Endothelial cell (in vitro differentiated cells): ENCODE results near the gene MEIOSIN. TPM values are rescaled to one million over a fixed set of nuclear protein-coding genes. Genes with fewer than 3 reads are reported as not detected.
A peak's percentile ranks its signal among the peaks of the same experiment; 100 is the strongest.

Experiments used
- DNase-seq: peaks from one replicate; pipeline ENCODE4 v3.0.0; 2021; ENCODE audit warnings: low spot score
- H3K27ac Mint-ChIP-seq: one replicate; pipeline ENCODE4 v1.8.0; 2021; ENCODE audit warnings: mixed read lengths, inconsistent platforms; ENCODE audit not compliant: unreplicated experiment
- H3K27me3 Mint-ChIP-seq: one replicate; pipeline ENCODE4 v1.8.0; 2021; ENCODE audit warnings: mild to moderate bottlenecking, moderate library complexity, mixed read lengths, inconsistent platforms; ENCODE audit not compliant: unreplicated experiment
- H3K36me3 Mint-ChIP-seq: one replicate; pipeline ENCODE4 v1.8.0; 2021; ENCODE audit warnings: mild to moderate bottlenecking, low read depth, mixed read lengths, inconsistent platforms; ENCODE audit not compliant: unreplicated experiment
- H3K4me1 Mint-ChIP-seq: one replicate; pipeline ENCODE4 v1.8.0; 2021; ENCODE audit warnings: mild to moderate bottlenecking, mixed read lengths, inconsistent platforms; ENCODE audit not compliant: unreplicated experiment
- H3K4me3 Mint-ChIP-seq: one replicate; pipeline ENCODE4 v1.8.0; 2021; ENCODE audit warnings: mild to moderate bottlenecking, mixed read lengths, inconsistent platforms; ENCODE audit not compliant: unreplicated experiment
- H3K9me3 Mint-ChIP-seq: one replicate; pipeline ENCODE4 v1.8.0; 2021; ENCODE audit warnings: mixed read lengths, inconsistent platforms; ENCODE audit not compliant: unreplicated experiment
- total RNA-seq: library from RNA; stranded (reverse); fragmentation: NEBNext Ultra II Directional; extraction: Animal tissue kit (Norgen Biotek cat#: 25700); gene quantifications from one replicate; pipeline ENCODE4 v1.2.1, GENCODE V29; 2021; ENCODE audit not compliant: unreplicated experiment
- TF ChIP-seq, protein P1 (sequence below): fragments of 200-600 bp; sonication (generic); IDR thresholded peaks from one replicate; pipeline ENCODE4 v1.5.0; 2021; ENCODE audit warnings: antibody characterized with exemption; ENCODE audit not compliant: unreplicated experiment

Gene MEIOSIN
- total RNA-seq, 1 donor from 2014 or later, result not detected

GRCh38 chr19:45705710-45706415, 27.4 kb upstream of the MEIOSIN start:
- TF ChIP-seq, protein P1, sequence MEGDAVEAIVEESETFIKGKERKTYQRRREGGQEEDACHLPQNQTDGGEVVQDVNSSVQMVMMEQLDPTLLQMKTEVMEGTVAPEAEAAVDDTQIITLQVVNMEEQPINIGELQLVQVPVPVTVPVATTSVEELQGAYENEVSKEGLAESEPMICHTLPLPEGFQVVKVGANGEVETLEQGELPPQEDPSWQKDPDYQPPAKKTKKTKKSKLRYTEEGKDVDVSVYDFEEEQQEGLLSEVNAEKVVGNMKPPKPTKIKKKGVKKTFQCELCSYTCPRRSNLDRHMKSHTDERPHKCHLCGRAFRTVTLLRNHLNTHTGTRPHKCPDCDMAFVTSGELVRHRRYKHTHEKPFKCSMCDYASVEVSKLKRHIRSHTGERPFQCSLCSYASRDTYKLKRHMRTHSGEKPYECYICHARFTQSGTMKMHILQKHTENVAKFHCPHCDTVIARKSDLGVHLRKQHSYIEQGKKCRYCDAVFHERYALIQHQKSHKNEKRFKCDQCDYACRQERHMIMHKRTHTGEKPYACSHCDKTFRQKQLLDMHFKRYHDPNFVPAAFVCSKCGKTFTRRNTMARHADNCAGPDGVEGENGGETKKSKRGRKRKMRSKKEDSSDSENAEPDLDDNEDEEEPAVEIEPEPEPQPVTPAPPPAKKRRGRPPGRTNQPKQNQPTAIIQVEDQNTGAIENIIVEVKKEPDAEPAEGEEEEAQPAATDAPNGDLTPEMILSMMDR, result no peak
- H3K27me3 Mint-ChIP-seq, result peaks cover under 1% of the 10 kb centered on the region
- H3K4me1 Mint-ChIP-seq, result peaks cover 4% of the 10 kb centered on the region
- no peak overlapping the region for H3K27ac Mint-ChIP-seq
- no peak overlapping the region for H3K4me3 Mint-ChIP-seq
- DNase-seq, result no peak
- H3K36me3 Mint-ChIP-seq, result peaks cover 21% of the 10 kb centered on the region
- H3K9me3 Mint-ChIP-seq, result no peaks in the 10 kb centered on the region

- peak overlapping the region; percentile 33 for H3K4me3 Mint-ChIP-seq
- TF ChIP-seq, protein P1, result no peak
- H3K4me1 Mint-ChIP-seq, result peaks cover 5% of the 10 kb centered on the region
- DNase-seq, result no peak
- H3K27ac Mint-ChIP-seq, result peak overlapping the region; percentile 4
- H3K27me3 Mint-ChIP-seq, result peaks cover 6% of the 10 kb centered on the region
- H3K36me3 Mint-ChIP-seq, result peaks cover 16% of the 10 kb centered on the region
- H3K9me3 Mint-ChIP-seq, result no peaks in the 10 kb centered on the region
These were observed 22.7 kb upstream of the MEIOSIN start for GRCh38 chr19:45710356-45711130.

- Mint-ChIP-seq H3K36me3 (peaks cover 16% of the 10 kb centered on the region), H3K27me3 (peaks cover 9% of the 10 kb centered on the region), H3K4me1 (peaks cover 18% of the 10 kb centered on the region), H3K27ac (no peak overlapping the region), H3K9me3 (no peaks in the 10 kb centered on the region), H3K4me3 (peak overlapping the region; percentile 47)
- DNase-seq, result no peak
- TF ChIP-seq, protein P1, result no peak
These were observed 21.2 kb upstream of the MEIOSIN start for GRCh38 chr19:45711851-45712698.

GRCh38 chr19:45712699-45713067, 20.6 kb upstream of the MEIOSIN start:
- TF ChIP-seq, protein P1, result no peak
- H3K27ac Mint-ChIP-seq, result no peak overlapping the region
- no peak for DNase-seq
- no peak overlapping the region for H3K4me3 Mint-ChIP-seq
- peaks cover 22% of the 10 kb centered on the region for H3K4me1 Mint-ChIP-seq
- peaks cover 14% of the 10 kb centered on the region for H3K27me3 Mint-ChIP-seq
- no peaks in the 10 kb centered on the region for H3K9me3 Mint-ChIP-seq
- H3K36me3 Mint-ChIP-seq, result peaks cover 16% of the 10 kb centered on the region
